Subcutaneous abdominal adipose tissue (tissue), 5 donors: ENCODE data around the gene OXER1.

ENCODE experiments used
- H3K27ac ChIP-seq: one replicate; pipeline ENCODE4 v1.7.0; 2013; ENCODE audit warnings: low read depth, mild to moderate bottlenecking, inconsistent platforms, low read length, moderate library complexity
- H3K27me3 ChIP-seq, 5 donors: one replicate each; pipeline ENCODE4 v1.7.0; 2013; ENCODE audit warnings: low read length in 5 of 5, inconsistent platforms in 1 of 5; ENCODE audit not compliant: control insufficient read depth in 5 of 5, insufficient read depth in 4 of 5
- H3K36me3 ChIP-seq, 5 donors: one replicate each; pipeline ENCODE4 v1.7.0; 2013; ENCODE audit warnings: low read length in 5 of 5; ENCODE audit not compliant: control insufficient read depth in 5 of 5, insufficient read depth in 5 of 5
- H3K4me1 ChIP-seq, 5 donors: one replicate each; pipeline ENCODE4 v1.7.0; 2013; ENCODE audit warnings: low read length in 5 of 5, mild to moderate bottlenecking in 3 of 5, moderate library complexity in 1 of 5; ENCODE audit not compliant: control insufficient read depth in 5 of 5, insufficient read depth in 5 of 5
- H3K4me3 ChIP-seq, 5 donors: one replicate each; pipeline ENCODE4 v1.7.0; 2013; ENCODE audit warnings: low read length in 5 of 5, low read depth in 1 of 5
- H3K9ac ChIP-seq, 5 donors: one replicate each; pipeline ENCODE4 v1.7.0; 2013; ENCODE audit warnings: low read length in 5 of 5, mild to moderate bottlenecking in 4 of 5, moderate library complexity in 3 of 5
- H3K9me3 ChIP-seq, 5 donors: one replicate each; pipeline ENCODE4 v1.7.0; 2013; ENCODE audit warnings: low read length in 5 of 5; ENCODE audit not compliant: control insufficient read depth in 5 of 5
- donor health status: healthy.
- donor health status: healthy.
- donor health status: healthy.
- donor health status: healthy.
- donor health status: healthy.

Gene OXER1

GRCh38 chr2:42762155-42762554 lies 1.8 kb downstream of the OXER1 start:
- Histone ChIP-seq H3K9ac (no peak overlapping the region), H3K4me3 (no peak overlapping the region), H3K9me3 (no peaks in the 10 kb centered on the region), H3K27ac (no peak overlapping the region), H3K27me3 (no peaks in the 10 kb centered on the region), H3K4me1 (peaks cover 0 to 9% (median 4%) of the 10 kb centered on the region in 5 donors), H3K36me3 (peaks cover 0 to 24% (median 12%) of the 10 kb centered on the region in 5 donors)

GRCh38 chr2:42761554-42761953 lies 2.4 kb downstream of the OXER1 start:
- no peak overlapping the region for H3K9ac ChIP-seq
- no peak overlapping the region for H3K27ac ChIP-seq
- H3K4me3 ChIP-seq = no peak overlapping the region
- peaks cover 0 to 15% (median 9%) of the 10 kb centered on the region in 5 donors for H3K4me1 ChIP-seq
- no peaks in the 10 kb centered on the region for H3K9me3 ChIP-seq
- H3K36me3 ChIP-seq = peaks cover 0 to 19% (median 11%) of the 10 kb centered on the region in 5 donors
- no peaks in the 10 kb centered on the region for H3K27me3 ChIP-seq

GRCh38 chr2:42758751-42759150 lies 5.2 kb downstream of the OXER1 start:
- Histone ChIP-seq H3K9me3 (no peaks in the 10 kb centered on the region), H3K36me3 (peaks cover 0 to 16% (median 13%) of the 10 kb centered on the region in 5 donors), H3K4me1 (peaks cover 0 to 42% (median 29%) of the 10 kb centered on the region in 5 donors), H3K4me3 (no peak overlapping the region), H3K9ac (no peak overlapping the region), H3K27me3 (no peaks in the 10 kb centered on the region), H3K27ac (no peak overlapping the region)

GRCh38 chr2:42757981-42758740 lies 5.8 kb downstream of the OXER1 start:
- Histone ChIP-seq H3K36me3 (peaks cover 0 to 17% (median 14%) of the 10 kb centered on the region in 5 donors), H3K27me3 (no peaks in the 10 kb centered on the region), H3K4me3 (no peak overlapping the region), H3K27ac (no peak overlapping the region), H3K4me1 (peaks cover 0 to 48% (median 33%) of the 10 kb centered on the region in 5 donors), H3K9me3 (no peaks in the 10 kb centered on the region), H3K9ac (no peak overlapping the region)

- Histone ChIP-seq H3K36me3 (peaks cover 0 to 16% (median 13%) of the 10 kb centered on the region in 5 donors), H3K9ac (peak overlapping the region in 1 of 5 donors; percentile 6), H3K27ac (no peak overlapping the region), H3K4me3 (no peak overlapping the region), H3K27me3 (no peaks in the 10 kb centered on the region), H3K4me1 (peaks cover 0 to 50% (median 35%) of the 10 kb centered on the region in 5 donors), H3K9me3 (no peaks in the 10 kb centered on the region)
Observed at GRCh38 chr2:42756966-42757513, 6.9 kb downstream of the OXER1 start.

GRCh38 chr2:42756150-42756775 lies 7.7 kb downstream of the OXER1 start:
- no peak overlapping the region for H3K27ac ChIP-seq
- no peak overlapping the region for H3K9ac ChIP-seq
- H3K36me3 ChIP-seq = peaks cover 2 to 16% (median 15%) of the 10 kb centered on the region in 5 donors
- no peaks in the 10 kb centered on the region for H3K9me3 ChIP-seq
- H3K4me1 ChIP-seq = peaks cover 0 to 57% (median 38%) of the 10 kb centered on the region in 5 donors
- H3K4me3 ChIP-seq = no peak overlapping the region
- no peaks in the 10 kb centered on the region for H3K27me3 ChIP-seq

- no peak overlapping the region for H3K9ac ChIP-seq
- H3K27me3 ChIP-seq = no peaks in the 10 kb centered on the region
- H3K36me3 ChIP-seq = peaks cover 2 to 16% (median 15%) of the 10 kb centered on the region in 5 donors
- H3K4me3 ChIP-seq = peak overlapping the region in 3 of 5 donors; percentile 11 to 42 (median 23)
- no peak overlapping the region for H3K27ac ChIP-seq
- H3K9me3 ChIP-seq = no peaks in the 10 kb centered on the region
- H3K4me1 ChIP-seq = peaks cover 0 to 57% (median 38%) of the 10 kb centered on the region in 5 donors
Observed at GRCh38 chr2:42755191-42755880, 8.6 kb downstream of the OXER1 start.

- H3K9me3 ChIP-seq = no peaks in the 10 kb centered on the region
- H3K27ac ChIP-seq = no peak overlapping the region
- H3K4me3 ChIP-seq = peak overlapping the region in 1 of 5 donors; percentile 11
- H3K36me3 ChIP-seq = peaks cover 2 to 13% (median 11%) of the 10 kb centered on the region in 5 donors
- H3K27me3 ChIP-seq = no peaks in the 10 kb centered on the region
- no peak overlapping the region for H3K9ac ChIP-seq
- H3K4me1 ChIP-seq = peaks cover 0 to 57% (median 38%) of the 10 kb centered on the region in 5 donors
Observed at GRCh38 chr2:42754776-42755140, 9.2 kb downstream of the OXER1 start.

- Histone ChIP-seq H3K9me3 (no peaks in the 10 kb centered on the region), H3K4me1 (peaks cover 0 to 57% (median 38%) of the 10 kb centered on the region in 5 donors), H3K27ac (no peak overlapping the region), H3K27me3 (no peaks in the 10 kb centered on the region), H3K36me3 (peaks cover 2 to 13% (median 10%) of the 10 kb centered on the region in 5 donors), H3K9ac (peak overlapping the region in 1 of 5 donors; percentile 37), H3K4me3 (no peak overlapping the region)
Observed at GRCh38 chr2:42754021-42754775, 9.7 kb downstream of the OXER1 start.
